ENCODE measurements around the gene UBL4B.

- TF ChIP-seq POLR2A (IDR thresholded peaks at IDR 0.05) (no peak), CTCF (IDR thresholded peaks at IDR 0.05) (no peak), POLR2AphosphoS5 (IDR thresholded peaks at IDR 0.05) (no peak), EP300 (IDR thresholded peaks at IDR 0.05) (no peak)
Observed at GRCh38 chr1:110063781-110064180, 48.5 kb upstream of the UBL4B start.

All from suprapubic skin (tissue), 4 donors.